ENCODE data around the gene EDC3.

Gene EDC3

DNA sequence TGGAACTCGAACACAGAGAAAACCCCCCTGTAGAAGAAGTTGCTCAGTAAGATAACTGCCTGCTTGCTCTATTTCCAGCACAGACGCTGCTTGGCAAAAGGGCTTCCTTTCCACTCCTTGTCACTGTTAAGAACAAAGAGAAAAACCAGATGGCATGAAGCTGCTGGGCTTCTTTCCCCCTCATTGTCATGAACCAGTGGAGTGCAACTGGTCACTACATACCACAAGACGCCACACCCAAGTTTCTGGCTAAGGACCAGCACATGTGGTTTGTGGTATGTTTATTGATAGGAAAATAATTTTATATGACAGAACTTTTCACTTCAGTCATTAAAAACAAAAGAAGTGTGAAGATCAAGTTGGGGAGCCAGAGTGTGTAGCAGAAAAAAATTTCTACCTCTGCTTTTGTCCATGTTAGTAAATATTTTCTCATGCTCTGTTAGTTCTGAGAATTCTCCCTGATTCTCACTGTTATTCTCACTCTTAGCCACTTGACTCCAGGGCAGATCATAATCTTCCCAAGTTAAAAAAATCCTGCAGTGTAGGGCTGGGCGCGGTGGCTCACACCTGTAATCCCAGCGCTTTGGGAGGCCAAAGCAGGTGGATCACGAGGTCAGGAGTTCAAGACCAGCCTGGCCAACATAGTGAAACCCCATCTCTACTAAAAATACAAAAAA lies 42.3 kb downstream of the EDC3 start:
- 0 out of 2 replicates have a peak, but pooled peaks cover 4% of the 10 kb centered on the region for H3K36me3 ChIP-seq (ENCODE audit: low read length)
- H3K4me3 ChIP-seq (ENCODE audit: insufficient read depth, low read length, poor library complexity, severe bottlenecking): no peak overlapping the region
- no peak overlapping the region for H3K9ac ChIP-seq (ENCODE audit: low read length)
- TF ChIP-seq, protein P1, sequence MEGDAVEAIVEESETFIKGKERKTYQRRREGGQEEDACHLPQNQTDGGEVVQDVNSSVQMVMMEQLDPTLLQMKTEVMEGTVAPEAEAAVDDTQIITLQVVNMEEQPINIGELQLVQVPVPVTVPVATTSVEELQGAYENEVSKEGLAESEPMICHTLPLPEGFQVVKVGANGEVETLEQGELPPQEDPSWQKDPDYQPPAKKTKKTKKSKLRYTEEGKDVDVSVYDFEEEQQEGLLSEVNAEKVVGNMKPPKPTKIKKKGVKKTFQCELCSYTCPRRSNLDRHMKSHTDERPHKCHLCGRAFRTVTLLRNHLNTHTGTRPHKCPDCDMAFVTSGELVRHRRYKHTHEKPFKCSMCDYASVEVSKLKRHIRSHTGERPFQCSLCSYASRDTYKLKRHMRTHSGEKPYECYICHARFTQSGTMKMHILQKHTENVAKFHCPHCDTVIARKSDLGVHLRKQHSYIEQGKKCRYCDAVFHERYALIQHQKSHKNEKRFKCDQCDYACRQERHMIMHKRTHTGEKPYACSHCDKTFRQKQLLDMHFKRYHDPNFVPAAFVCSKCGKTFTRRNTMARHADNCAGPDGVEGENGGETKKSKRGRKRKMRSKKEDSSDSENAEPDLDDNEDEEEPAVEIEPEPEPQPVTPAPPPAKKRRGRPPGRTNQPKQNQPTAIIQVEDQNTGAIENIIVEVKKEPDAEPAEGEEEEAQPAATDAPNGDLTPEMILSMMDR (IDR thresholded peaks at IDR 0.05; ENCODE audit: insufficient read depth, low read length, poor library complexity, severe bottlenecking): no peak
- H3K9me2 ChIP-seq (replicated peaks; ENCODE audit: insufficient read depth, low read length): no peaks in the 10 kb centered on the region
- no peaks in the 10 kb centered on the region for H3K27me3 ChIP-seq (ENCODE audit: low read length)
- H3K79me2 ChIP-seq (ENCODE audit: insufficient read depth, low read length): no peaks in the 10 kb centered on the region
- no peaks in the 10 kb centered on the region for H3F3A ChIP-seq (ENCODE audit: insufficient read depth)
- H4K20me1 ChIP-seq (ENCODE audit: low read depth, low read length): no peaks in the 10 kb centered on the region
- H3K9me3 ChIP-seq (ENCODE audit: insufficient read depth, low read length): no peaks in the 10 kb centered on the region
- no peak overlapping the region for H2AFZ ChIP-seq (ENCODE audit: low read depth, low read length, severe bottlenecking)
- no peak overlapping the region for H3K27ac ChIP-seq (ENCODE audit: low read depth, low read length)
- no peak overlapping the region for H3K4me2 ChIP-seq (ENCODE audit: low read depth, low read length, poor library complexity, severe bottlenecking)

DNA sequence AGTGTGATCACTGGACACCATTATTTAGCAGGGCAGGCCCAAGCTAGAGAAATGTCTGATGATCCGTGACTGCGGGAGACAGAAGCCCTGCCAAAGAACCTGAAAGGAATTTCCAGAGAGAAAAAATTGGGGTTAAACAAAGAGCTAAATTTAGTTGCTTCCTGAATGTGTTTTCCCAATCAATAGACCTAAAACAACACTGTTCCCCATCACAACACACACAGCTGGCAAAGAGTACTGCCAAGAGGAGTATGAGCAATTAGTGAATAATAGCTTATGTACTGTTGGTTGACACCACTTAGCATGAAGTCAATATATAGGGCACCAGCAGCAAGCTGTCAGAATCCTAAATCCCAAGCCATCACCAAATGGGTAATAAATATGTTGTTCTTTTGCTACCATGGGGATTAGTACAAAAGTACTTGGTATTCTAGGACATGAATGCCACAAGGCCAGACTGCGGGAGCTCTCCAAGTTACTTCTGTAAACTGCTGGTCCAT lies 44.5 kb downstream of the EDC3 start:
- no peaks in the 10 kb centered on the region for H3K9me3 ChIP-seq (ENCODE audit: insufficient read depth, low read length)
- no peak overlapping the region for H3K27ac ChIP-seq (ENCODE audit: low read depth, low read length)
- TF ChIP-seq, protein P1 (IDR thresholded peaks at IDR 0.05; ENCODE audit: insufficient read depth, low read length, poor library complexity, severe bottlenecking): no peak
- TF ChIP-seq EZH2phosphoT487 (conservative IDR thresholded peaks at IDR 0.05; ENCODE audit: low read length): no peak
- no peak overlapping the region for H3K4me3 ChIP-seq (ENCODE audit: insufficient read depth, low read length, poor library complexity, severe bottlenecking)
- H3F3A ChIP-seq (ENCODE audit: insufficient read depth): no peaks in the 10 kb centered on the region
- H3K4me2 ChIP-seq (ENCODE audit: low read depth, low read length, poor library complexity, severe bottlenecking): no peak overlapping the region
- no peaks in the 10 kb centered on the region for H4K20me1 ChIP-seq (ENCODE audit: low read depth, low read length)
- no peak overlapping the region for H3K9ac ChIP-seq (ENCODE audit: low read length)
- H3K27me3 ChIP-seq (ENCODE audit: low read length): no peaks in the 10 kb centered on the region
- no peak overlapping the region for H2AFZ ChIP-seq (ENCODE audit: low read depth, low read length, severe bottlenecking)
- H3K79me2 ChIP-seq (ENCODE audit: insufficient read depth, low read length): no peaks in the 10 kb centered on the region
- 0 out of 2 replicates have a peak, but pooled peaks cover 4% of the 10 kb centered on the region for H3K36me3 ChIP-seq (ENCODE audit: low read length)
- H3K9me2 ChIP-seq (replicated peaks; ENCODE audit: insufficient read depth, low read length): no peaks in the 10 kb centered on the region

DNA sequence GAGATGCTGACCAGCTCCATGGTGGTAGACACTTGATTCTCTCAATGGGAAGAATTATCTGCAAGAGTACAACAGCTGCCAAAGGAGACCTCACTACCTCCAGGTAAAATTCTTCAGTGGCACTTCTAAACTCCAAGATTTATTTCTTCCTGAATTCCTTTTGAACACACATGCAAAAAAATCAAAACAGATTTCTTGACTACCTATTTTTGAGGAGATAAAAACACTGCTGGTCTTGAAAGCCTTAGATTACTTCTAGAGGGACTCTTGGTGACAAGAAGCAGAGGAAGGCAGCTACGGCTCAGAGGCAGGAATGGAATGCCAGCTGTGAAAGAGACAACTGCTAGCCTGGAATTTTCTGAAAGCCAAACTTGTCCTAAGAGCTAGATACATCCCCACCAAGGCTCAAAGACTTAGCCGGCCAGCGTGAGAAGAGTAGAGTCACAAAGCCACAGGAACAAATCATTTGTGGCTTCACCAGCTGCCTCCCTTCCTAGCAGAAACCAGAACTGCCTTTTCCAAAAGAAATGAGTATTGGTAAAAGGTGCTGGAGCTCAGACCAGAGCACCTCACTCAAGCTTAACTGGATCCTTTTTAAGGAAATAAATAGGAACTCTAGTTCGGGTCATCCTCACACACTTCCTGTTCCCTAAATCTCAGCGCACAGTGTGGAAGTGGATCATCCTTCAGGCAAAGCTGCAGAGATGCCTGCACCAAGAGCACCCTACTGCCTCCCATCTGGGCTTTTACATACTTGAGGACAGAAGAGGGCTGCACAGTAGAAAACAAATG lies 47.6 kb downstream of the EDC3 start:
- H3K9ac ChIP-seq (ENCODE audit: low read length): no peak overlapping the region
- no peaks in the 10 kb centered on the region for H3K9me2 ChIP-seq (replicated peaks; ENCODE audit: insufficient read depth, low read length)
- H3K27me3 ChIP-seq (ENCODE audit: low read length): no peaks in the 10 kb centered on the region
- H3K79me2 ChIP-seq (ENCODE audit: insufficient read depth, low read length): no peaks in the 10 kb centered on the region
- no peaks in the 10 kb centered on the region for H3F3A ChIP-seq (ENCODE audit: insufficient read depth)
- no peaks in the 10 kb centered on the region for H4K20me1 ChIP-seq (ENCODE audit: low read depth, low read length)
- H3K4me2 ChIP-seq (ENCODE audit: low read depth, low read length, poor library complexity, severe bottlenecking): no peak overlapping the region
- no peaks in the 10 kb centered on the region for H3K36me3 ChIP-seq (ENCODE audit: low read length)
- no peak overlapping the region for H3K27ac ChIP-seq (ENCODE audit: low read depth, low read length)
- no peak for TF ChIP-seq EZH2phosphoT487 (conservative IDR thresholded peaks at IDR 0.05; ENCODE audit: low read length)
- TF ChIP-seq, protein P1 (IDR thresholded peaks at IDR 0.05; ENCODE audit: insufficient read depth, low read length, poor library complexity, severe bottlenecking): no peak
- no peaks in the 10 kb centered on the region for H3K9me3 ChIP-seq (ENCODE audit: insufficient read depth, low read length)
- no peak overlapping the region for H3K4me3 ChIP-seq (ENCODE audit: insufficient read depth, low read length, poor library complexity, severe bottlenecking)
- no peak overlapping the region for H2AFZ ChIP-seq (ENCODE audit: low read depth, low read length, severe bottlenecking)
